NCI-H2107 (cell line): ENCODE data around the gene TMC3.
A peak's percentile ranks its signal among the peaks of the same experiment; 100 is the strongest.
"Not testable (repeated sequence)": the region's sequence is repeated elsewhere in the genome, so short reads cannot be mapped to it uniquely, and the experiment has no call there.

ENCODE experiments used
- DNase-seq: peaks from one replicate; lab custom pipeline; 2025; lab: John Stamatoyannopoulos, UW

Gene TMC3

GRCh38 chr15:81373775-81374395 is at the start of gene TMC3:
TSS of gene TMC3 (minus strand) at chr15:81374213. CDS start at chr15:81374077, 136 bp downstream.
- DNase-seq = no peak

GRCh38 chr15:81421461-81421860 is 47.4 kb upstream of the TMC3 start:
- no peak for DNase-seq

GRCh38 chr15:81419332-81419943 is 45.4 kb upstream of the TMC3 start:
- DNase-seq = peak; percentile 20

- no peak for DNase-seq
Measured at GRCh38 chr15:81418891-81419290, 44.9 kb upstream of the TMC3 start.

- no peak for DNase-seq
Measured at GRCh38 chr15:81418444-81418843, 44.4 kb upstream of the TMC3 start.

- DNase-seq = not testable (repeated sequence)
Measured at GRCh38 chr15:81414274-81414968, 40.4 kb upstream of the TMC3 start.

GRCh38 chr15:81413851-81414250 is 39.8 kb upstream of the TMC3 start:
- no peak for DNase-seq

- no peak for DNase-seq
Measured at GRCh38 chr15:81411969-81412633, 38.1 kb upstream of the TMC3 start.

- DNase-seq = no peak
Measured at GRCh38 chr15:81411051-81411450, 37.0 kb upstream of the TMC3 start.

GRCh38 chr15:81410318-81410753 is 36.3 kb upstream of the TMC3 start:
- peak; percentile 15 for DNase-seq

- no peak for DNase-seq
Measured at GRCh38 chr15:81407718-81408117, 33.7 kb upstream of the TMC3 start.

GRCh38 chr15:81407176-81407575 is 33.2 kb upstream of the TMC3 start:
- no peak for DNase-seq

- peak; percentile 1 for DNase-seq
Measured at GRCh38 chr15:81400640-81401236, 26.7 kb upstream of the TMC3 start.

GRCh38 chr15:81398910-81399551 is 25.0 kb upstream of the TMC3 start:
- no peak for DNase-seq

- DNase-seq = no peak
Measured at GRCh38 chr15:81398456-81398855, 24.4 kb upstream of the TMC3 start.

GRCh38 chr15:81394603-81395002 is 20.6 kb upstream of the TMC3 start:
- DNase-seq = no peak

GRCh38 chr15:81391657-81392056 is 17.6 kb upstream of the TMC3 start:
- DNase-seq = no peak

- no peak for DNase-seq
Measured at GRCh38 chr15:81388436-81388770, 14.4 kb upstream of the TMC3 start.

GRCh38 chr15:81387621-81388435 is 13.8 kb upstream of the TMC3 start:
- no peak for DNase-seq

- no peak for DNase-seq
Measured at GRCh38 chr15:81386947-81387346, 12.9 kb upstream of the TMC3 start.

GRCh38 chr15:81385721-81386076 is 11.7 kb upstream of the TMC3 start:
- no peak for DNase-seq
